Lower leg skin (tissue), 3 donors: ENCODE measurements around the gene SDR9C7.

Source experiments
- CTCF ChIP-seq, 3 donors: fragments of 450-650 bp; IDR thresholded peaks; one replicate each; pipeline ENCODE4 v1.5.1; 2016; ENCODE audit warnings: antibody characterized with exemption in 3 of 3, mild to moderate bottlenecking in 3 of 3, moderate library complexity in 2 of 3
- POLR2A ChIP-seq, 2 donors: fragments of 450-650 bp; IDR thresholded peaks; one replicate each; pipeline ENCODE4 v1.6.1; 2016 to 2017; ENCODE audit warnings: antibody characterized with exemption in 2 of 2, mild to moderate bottlenecking in 1 of 2, moderate library complexity in 1 of 2

- TF ChIP-seq CTCF (IDR thresholded peaks at IDR 0.05) (no peak), POLR2A (IDR thresholded peaks at IDR 0.05) (no peak)
Observed at GRCh38 chr12:56874821-56875220, 59.4 kb downstream of the SDR9C7 start.
